ENCODE data around the gene BCCIP.

BCCIP gene

DNA sequence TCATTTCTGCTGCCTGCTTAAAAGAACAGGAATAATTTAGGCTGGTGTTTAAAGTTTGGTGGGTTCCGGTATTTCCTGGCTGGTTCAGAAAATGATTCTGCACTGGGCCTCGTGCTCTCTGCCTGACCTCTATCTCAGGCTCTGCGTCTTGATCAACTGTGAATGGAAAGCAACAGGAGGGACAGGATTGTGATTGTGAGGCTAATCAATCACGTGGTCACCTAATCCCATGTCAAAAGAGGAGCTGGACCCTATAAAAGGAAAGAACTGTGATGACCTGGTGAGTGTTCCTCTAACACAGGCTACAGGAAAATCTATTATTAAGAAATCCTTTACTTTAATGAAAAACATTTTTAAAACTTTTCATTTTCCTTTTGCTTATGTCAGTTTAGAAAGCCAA is 57.8 kb downstream of the BCCIP start, which contains the start of gene DHX32:
DHX32 (minus strand) TSS at position 101 of the 400 bp plus-strand sequence. CDS start 468 bp downstream, outside the sequence.
- Histone ChIP-seq H3F3A (ENCODE audit: control insufficient read depth, insufficient read depth) (no peaks in the 10 kb centered on the region), H3K27me3 (ENCODE audit: control insufficient read depth, low read length) (no peaks in the 10 kb centered on the region), H3K9me2 (replicated peaks; ENCODE audit: control insufficient read depth, low read length) (no peaks in the 10 kb centered on the region; the same call in 1 of the 2 replicates), H3K9me3 (ENCODE audit: control insufficient read depth, insufficient read depth, low read length) (peaks cover 7% of the 10 kb centered on the region; the same call in 1 of the 2 replicates), H3K79me2 (ENCODE audit: control insufficient read depth, low read length) (no peaks in the 10 kb centered on the region), H3K4me1 (ENCODE audit: control insufficient read depth, low read length) (no peaks in the 10 kb centered on the region), H4K20me1 (ENCODE audit: control insufficient read depth, insufficient read depth, low read depth, low read length) (no peaks in the 10 kb centered on the region), H3K4me2 (ENCODE audit: low read length) (no peak within 1 kb of the TSS), H3K4me3 (ENCODE audit: low read length) (no peak within 1 kb of the TSS), H3K36me3 (ENCODE audit: control insufficient read depth, low read length) (peaks cover 10% of the 10 kb centered on the region), H3K27ac (ENCODE audit: low read depth, low read length) (no peak within 1 kb of the TSS)
- no peak for TF ChIP-seq EZH2phosphoT487 (IDR thresholded peaks at IDR 0.05; ENCODE audit: borderline replicate concordance, low read length)
- TF ChIP-seq CTCF (IDR thresholded peaks at IDR 0.05; ENCODE audit: low read depth, low read length, poor library complexity, severe bottlenecking): no peak

DNA sequence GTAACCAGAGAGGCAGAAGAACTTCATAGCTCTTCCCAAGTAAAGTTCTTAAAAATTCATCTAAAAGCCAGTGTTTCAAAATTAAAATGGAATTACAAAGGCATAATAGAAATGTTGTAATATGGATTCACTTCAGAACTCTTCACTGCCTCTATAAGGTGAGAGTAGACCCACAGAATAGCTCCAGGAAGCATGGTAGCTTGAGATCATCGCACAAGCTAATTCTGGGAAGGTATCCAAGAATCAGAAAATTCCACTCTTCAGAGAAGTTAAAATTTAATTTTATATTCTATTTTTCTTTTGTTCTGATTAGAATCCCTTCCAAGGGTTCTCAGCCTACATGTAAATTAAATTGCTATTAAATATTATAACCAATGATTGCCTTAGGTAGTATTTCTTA is 59.2 kb downstream of the BCCIP start:
- no peak overlapping the region for H3K4me3 ChIP-seq (ENCODE audit: low read length)

DNA sequence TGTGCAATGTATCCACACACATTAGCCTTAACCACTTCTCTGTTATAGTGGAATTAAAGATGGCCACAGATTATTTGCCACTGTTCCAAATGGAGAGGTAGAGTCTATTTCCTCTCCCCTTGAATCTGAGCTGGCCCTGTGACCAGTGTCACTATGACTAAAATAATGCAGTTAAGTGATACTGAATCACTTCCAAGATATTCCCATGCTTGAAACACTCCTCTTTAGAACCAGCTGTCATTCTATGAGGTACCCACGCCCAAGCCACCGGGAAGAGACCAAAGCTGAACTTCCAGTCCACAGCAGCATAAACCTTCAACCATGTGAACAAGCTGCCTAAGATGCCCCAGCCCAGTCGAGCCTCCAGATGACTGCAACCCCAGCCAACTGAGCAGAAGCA is 59.9 kb downstream of the BCCIP start:
- H3K4me2 ChIP-seq (ENCODE audit: low read length): no peak overlapping the region
- no peaks in the 10 kb centered on the region for H4K20me1 ChIP-seq (ENCODE audit: control insufficient read depth, insufficient read depth, low read depth, low read length)
- no peaks in the 10 kb centered on the region for H3K79me2 ChIP-seq (ENCODE audit: control insufficient read depth, low read length)
- no peaks in the 10 kb centered on the region for H3F3A ChIP-seq (ENCODE audit: control insufficient read depth, insufficient read depth)
- no peaks in the 10 kb centered on the region for H3K4me1 ChIP-seq (ENCODE audit: control insufficient read depth, low read length)
- TF ChIP-seq CTCF (IDR thresholded peaks at IDR 0.05; ENCODE audit: low read depth, low read length, poor library complexity, severe bottlenecking) (no peak), EZH2phosphoT487 (IDR thresholded peaks at IDR 0.05; ENCODE audit: borderline replicate concordance, low read length) (no peak)
- peaks cover 4% of the 10 kb centered on the region; the same call in 1 of the 2 replicates for H3K36me3 ChIP-seq (ENCODE audit: control insufficient read depth, low read length)
- no peaks in the 10 kb centered on the region for H3K9me3 ChIP-seq (ENCODE audit: control insufficient read depth, insufficient read depth, low read length)
- H3K27me3 ChIP-seq (ENCODE audit: control insufficient read depth, low read length): no peaks in the 10 kb centered on the region
- H3K27ac ChIP-seq (ENCODE audit: low read depth, low read length): no peak overlapping the region
- no peaks in the 10 kb centered on the region; the same call in 1 of the 2 replicates for H3K9me2 ChIP-seq (replicated peaks; ENCODE audit: control insufficient read depth, low read length)
- H3K4me3 ChIP-seq (ENCODE audit: low read length): no peak overlapping the region

More for the DNA sequence above, 59.2 kb downstream of the BCCIP start:
- Histone ChIP-seq H3K4me1 (ENCODE audit: control insufficient read depth, low read length) (no peaks in the 10 kb centered on the region), H3K79me2 (ENCODE audit: control insufficient read depth, low read length) (no peaks in the 10 kb centered on the region), H3K27me3 (ENCODE audit: control insufficient read depth, low read length) (no peaks in the 10 kb centered on the region), H3K36me3 (ENCODE audit: control insufficient read depth, low read length) (peaks cover 4% of the 10 kb centered on the region; the same call in 1 of the 2 replicates), H3K9me3 (ENCODE audit: control insufficient read depth, insufficient read depth, low read length) (no peaks in the 10 kb centered on the region), H3K9me2 (replicated peaks; ENCODE audit: control insufficient read depth, low read length) (no peaks in the 10 kb centered on the region; the same call in 1 of the 2 replicates), H3K4me2 (ENCODE audit: low read length) (no peak overlapping the region), H4K20me1 (ENCODE audit: control insufficient read depth, insufficient read depth, low read depth, low read length) (no peaks in the 10 kb centered on the region), H3K27ac (ENCODE audit: low read depth, low read length) (no peak overlapping the region), H3F3A (ENCODE audit: control insufficient read depth, insufficient read depth) (no peaks in the 10 kb centered on the region)
- TF ChIP-seq CTCF (IDR thresholded peaks at IDR 0.05; ENCODE audit: low read depth, low read length, poor library complexity, severe bottlenecking) (no peak), EZH2phosphoT487 (IDR thresholded peaks at IDR 0.05; ENCODE audit: borderline replicate concordance, low read length) (no peak)

All from DOHH2 (cell line).